ENCODE measurements around the gene ZNF592. TPM values are rescaled to one million over a fixed set of nuclear protein-coding genes. Genes with fewer than 3 reads are reported as not detected.

The ZNF592 gene
- total and polyA plus RNA-seq, 2 of the 13 experiments (the other 11 are each of a cell fraction or from before 2014, with no cell fraction given): 8.2 to 9.8 TPM

DNA sequence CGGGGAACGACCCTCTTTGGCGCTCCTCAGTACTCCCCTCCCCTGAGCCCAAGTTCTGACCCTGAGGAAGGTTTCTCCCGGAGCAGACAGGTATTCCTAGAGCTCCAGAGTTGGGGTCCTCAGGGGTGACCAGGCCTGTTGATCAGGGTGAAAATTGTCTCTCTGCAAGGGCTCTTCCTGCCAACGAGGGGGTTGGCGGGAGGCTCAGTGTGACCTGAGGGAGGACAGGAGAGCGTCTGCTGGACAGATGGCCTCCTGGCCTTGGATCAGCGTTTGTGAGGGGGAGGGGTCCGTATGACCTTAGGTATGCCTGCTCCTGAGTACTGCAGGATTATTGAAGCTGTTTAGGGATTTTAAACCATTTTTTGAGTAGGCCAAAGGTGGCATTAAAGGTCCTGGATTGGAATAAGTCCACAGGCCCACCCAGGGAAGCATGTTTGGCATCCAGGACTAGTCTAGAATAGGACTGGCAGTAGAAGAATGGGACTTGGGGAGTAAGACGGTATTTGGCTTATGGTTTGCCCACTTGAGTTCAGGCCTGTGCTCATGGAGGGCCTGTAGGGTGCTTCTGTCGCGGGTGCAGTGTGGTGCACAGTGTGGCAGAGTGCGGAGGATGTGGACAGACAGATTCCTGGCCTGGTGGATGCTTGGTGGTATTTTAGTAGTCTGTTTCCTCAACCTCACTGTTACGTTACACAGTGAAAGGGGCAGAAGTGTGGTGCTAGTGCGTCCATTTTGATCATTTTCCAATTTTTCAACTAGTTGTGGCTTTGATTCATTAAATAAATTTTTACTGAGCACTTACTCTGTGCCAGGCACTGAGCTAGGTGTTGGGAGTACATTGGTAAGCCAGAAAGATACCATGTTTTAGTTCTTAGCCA, 959 bp downstream of the ZNF592 start (continued):
- TF ChIP-seq, protein P1, sequence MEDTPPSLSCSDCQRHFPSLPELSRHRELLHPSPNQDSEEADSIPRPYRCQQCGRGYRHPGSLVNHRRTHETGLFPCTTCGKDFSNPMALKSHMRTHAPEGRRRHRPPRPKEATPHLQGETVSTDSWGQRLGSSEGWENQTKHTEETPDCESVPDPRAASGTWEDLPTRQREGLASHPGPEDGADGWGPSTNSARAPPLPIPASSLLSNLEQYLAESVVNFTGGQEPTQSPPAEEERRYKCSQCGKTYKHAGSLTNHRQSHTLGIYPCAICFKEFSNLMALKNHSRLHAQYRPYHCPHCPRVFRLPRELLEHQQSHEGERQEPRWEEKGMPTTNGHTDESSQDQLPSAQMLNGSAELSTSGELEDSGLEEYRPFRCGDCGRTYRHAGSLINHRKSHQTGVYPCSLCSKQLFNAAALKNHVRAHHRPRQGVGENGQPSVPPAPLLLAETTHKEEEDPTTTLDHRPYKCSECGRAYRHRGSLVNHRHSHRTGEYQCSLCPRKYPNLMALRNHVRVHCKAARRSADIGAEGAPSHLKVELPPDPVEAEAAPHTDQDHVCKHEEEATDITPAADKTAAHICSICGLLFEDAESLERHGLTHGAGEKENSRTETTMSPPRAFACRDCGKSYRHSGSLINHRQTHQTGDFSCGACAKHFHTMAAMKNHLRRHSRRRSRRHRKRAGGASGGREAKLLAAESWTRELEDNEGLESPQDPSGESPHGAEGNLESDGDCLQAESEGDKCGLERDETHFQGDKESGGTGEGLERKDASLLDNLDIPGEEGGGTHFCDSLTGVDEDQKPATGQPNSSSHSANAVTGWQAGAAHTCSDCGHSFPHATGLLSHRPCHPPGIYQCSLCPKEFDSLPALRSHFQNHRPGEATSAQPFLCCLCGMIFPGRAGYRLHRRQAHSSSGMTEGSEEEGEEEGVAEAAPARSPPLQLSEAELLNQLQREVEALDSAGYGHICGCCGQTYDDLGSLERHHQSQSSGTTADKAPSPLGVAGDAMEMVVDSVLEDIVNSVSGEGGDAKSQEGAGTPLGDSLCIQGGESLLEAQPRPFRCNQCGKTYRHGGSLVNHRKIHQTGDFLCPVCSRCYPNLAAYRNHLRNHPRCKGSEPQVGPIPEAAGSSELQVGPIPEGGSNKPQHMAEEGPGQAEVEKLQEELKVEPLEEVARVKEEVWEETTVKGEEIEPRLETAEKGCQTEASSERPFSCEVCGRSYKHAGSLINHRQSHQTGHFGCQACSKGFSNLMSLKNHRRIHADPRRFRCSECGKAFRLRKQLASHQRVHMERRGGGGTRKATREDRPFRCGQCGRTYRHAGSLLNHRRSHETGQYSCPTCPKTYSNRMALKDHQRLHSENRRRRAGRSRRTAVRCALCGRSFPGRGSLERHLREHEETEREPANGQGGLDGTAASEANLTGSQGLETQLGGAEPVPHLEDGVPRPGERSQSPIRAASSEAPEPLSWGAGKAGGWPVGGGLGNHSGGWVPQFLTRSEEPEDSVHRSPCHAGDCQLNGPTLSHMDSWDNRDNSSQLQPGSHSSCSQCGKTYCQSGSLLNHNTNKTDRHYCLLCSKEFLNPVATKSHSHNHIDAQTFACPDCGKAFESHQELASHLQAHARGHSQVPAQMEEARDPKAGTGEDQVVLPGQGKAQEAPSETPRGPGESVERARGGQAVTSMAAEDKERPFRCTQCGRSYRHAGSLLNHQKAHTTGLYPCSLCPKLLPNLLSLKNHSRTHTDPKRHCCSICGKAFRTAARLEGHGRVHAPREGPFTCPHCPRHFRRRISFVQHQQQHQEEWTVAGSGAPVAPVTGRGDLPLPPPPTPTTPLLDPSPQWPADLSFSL (CRISPR knock-in tag; IDR thresholded peaks at IDR 0.05): 0 out of 2 replicates have a peak, but pooled peaks have one; percentile 43
- TF ChIP-seq ZNF232 (CRISPR knock-in tag; IDR thresholded peaks at IDR 0.05; ENCODE audit: borderline replicate concordance) (no peak), NR2F6 (IDR thresholded peaks at IDR 0.05) (peak; percentile 44; the same call in 1 of the 2 replicates), NR2F6 (CRISPR knock-in tag; IDR thresholded peaks at IDR 0.05) (peak; percentile 55; the same call in 1 of the 2 replicates), ZNF75D (CRISPR knock-in tag; IDR thresholded peaks at IDR 0.05; ENCODE audit: borderline replicate concordance) (no peak), ZNF263 (CRISPR knock-in tag; IDR thresholded peaks at IDR 0.05) (peak; percentile 94), ZNF143 (CRISPR knock-in tag; IDR thresholded peaks at IDR 0.05) (no peak), ARNT2 (CRISPR knock-in tag; IDR thresholded peaks at IDR 0.05; ENCODE audit: low read depth) (0 out of 2 replicates have a peak, but pooled peaks have one; percentile 23), CAMTA2 (CRISPR knock-in tag; IDR thresholded peaks at IDR 0.05; ENCODE audit: borderline replicate concordance) (no peak), RNF2 (conservative IDR thresholded peaks at IDR 0.05; ENCODE audit: low read depth) (no peak), KLF12 (CRISPR knock-in tag; IDR thresholded peaks at IDR 0.05; ENCODE audit: borderline replicate concordance) (no peak), AGO1 (IDR thresholded peaks at IDR 0.05; ENCODE audit: low read depth, low read length, poor library complexity, severe bottlenecking) (no peak), ZNF446 (CRISPR knock-in tag; IDR thresholded peaks at IDR 0.05) (0 out of 2 replicates have a peak, but pooled peaks have one; percentile 21), ZNF589 (CRISPR knock-in tag; conservative IDR thresholded peaks at IDR 0.05) (no peak)
- TF ChIP-seq, protein P2, sequence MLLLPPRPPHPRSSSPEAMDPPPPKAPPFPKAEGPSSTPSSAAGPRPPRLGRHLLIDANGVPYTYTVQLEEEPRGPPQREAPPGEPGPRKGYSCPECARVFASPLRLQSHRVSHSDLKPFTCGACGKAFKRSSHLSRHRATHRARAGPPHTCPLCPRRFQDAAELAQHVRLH (CRISPR knock-in tag; IDR thresholded peaks at IDR 0.05; ENCODE audit: borderline replicate concordance, low read depth): no peak
- TF ChIP-seq, protein P3, sequence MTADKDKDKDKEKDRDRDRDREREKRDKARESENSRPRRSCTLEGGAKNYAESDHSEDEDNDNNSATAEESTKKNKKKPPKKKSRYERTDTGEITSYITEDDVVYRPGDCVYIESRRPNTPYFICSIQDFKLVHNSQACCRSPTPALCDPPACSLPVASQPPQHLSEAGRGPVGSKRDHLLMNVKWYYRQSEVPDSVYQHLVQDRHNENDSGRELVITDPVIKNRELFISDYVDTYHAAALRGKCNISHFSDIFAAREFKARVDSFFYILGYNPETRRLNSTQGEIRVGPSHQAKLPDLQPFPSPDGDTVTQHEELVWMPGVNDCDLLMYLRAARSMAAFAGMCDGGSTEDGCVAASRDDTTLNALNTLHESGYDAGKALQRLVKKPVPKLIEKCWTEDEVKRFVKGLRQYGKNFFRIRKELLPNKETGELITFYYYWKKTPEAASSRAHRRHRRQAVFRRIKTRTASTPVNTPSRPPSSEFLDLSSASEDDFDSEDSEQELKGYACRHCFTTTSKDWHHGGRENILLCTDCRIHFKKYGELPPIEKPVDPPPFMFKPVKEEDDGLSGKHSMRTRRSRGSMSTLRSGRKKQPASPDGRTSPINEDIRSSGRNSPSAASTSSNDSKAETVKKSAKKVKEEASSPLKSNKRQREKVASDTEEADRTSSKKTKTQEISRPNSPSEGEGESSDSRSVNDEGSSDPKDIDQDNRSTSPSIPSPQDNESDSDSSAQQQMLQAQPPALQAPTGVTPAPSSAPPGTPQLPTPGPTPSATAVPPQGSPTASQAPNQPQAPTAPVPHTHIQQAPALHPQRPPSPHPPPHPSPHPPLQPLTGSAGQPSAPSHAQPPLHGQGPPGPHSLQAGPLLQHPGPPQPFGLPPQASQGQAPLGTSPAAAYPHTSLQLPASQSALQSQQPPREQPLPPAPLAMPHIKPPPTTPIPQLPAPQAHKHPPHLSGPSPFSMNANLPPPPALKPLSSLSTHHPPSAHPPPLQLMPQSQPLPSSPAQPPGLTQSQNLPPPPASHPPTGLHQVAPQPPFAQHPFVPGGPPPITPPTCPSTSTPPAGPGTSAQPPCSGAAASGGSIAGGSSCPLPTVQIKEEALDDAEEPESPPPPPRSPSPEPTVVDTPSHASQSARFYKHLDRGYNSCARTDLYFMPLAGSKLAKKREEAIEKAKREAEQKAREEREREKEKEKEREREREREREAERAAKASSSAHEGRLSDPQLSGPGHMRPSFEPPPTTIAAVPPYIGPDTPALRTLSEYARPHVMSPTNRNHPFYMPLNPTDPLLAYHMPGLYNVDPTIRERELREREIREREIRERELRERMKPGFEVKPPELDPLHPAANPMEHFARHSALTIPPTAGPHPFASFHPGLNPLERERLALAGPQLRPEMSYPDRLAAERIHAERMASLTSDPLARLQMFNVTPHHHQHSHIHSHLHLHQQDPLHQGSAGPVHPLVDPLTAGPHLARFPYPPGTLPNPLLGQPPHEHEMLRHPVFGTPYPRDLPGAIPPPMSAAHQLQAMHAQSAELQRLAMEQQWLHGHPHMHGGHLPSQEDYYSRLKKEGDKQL (CRISPR knock-in tag; IDR thresholded peaks at IDR 0.05; ENCODE audit: low read depth): no peak
- TF ChIP-seq, protein P4, sequence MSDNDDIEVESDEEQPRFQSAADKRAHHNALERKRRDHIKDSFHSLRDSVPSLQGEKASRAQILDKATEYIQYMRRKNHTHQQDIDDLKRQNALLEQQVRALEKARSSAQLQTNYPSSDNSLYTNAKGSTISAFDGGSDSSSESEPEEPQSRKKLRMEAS (IDR thresholded peaks at IDR 0.05): peak; percentile 45; the same call in 1 of the 2 replicates
